Medulla oblongata (tissue), 1 donor: ENCODE measurements around the gene MYO1D.
"Not testable (repeated sequence)": the region's sequence is repeated elsewhere in the genome, so short reads cannot be mapped to it uniquely, and the experiment has no call there.

ENCODE experiments used
- DNase-seq: peaks from one replicate; pipeline ENCODE4 v3.0.0-alpha.2; 2015; ENCODE audit errors: extremely low spot score

The MYO1D gene

GRCh38 chr17:32731556-32732295 lies 145.2 kb downstream of the MYO1D start:
- no peak for DNase-seq

DNA sequence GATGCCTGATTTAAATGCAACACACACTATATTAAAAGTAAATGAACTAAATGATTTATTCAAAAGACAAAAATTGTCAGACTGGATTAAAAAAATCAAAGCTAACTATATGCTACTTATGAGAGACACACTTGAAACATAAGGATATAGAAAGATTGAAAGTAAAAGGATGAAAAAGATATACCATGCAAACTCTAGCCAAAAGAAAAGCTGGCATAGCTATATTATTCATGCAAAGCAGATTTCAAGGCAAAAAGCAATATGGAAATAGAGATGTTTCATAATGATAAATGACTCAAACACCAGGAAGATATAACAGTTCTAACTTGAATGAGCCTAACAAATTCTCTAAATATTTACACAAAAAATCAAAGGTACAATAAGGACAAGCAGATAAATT lies 149.2 kb downstream of the MYO1D start:
- no peak for DNase-seq

- DNase-seq = no peak
Measured at GRCh38 chr17:32725697-32726096, 151.2 kb downstream of the MYO1D start.

- DNase-seq = peak; percentile 67
Measured at GRCh38 chr17:32723310-32723955, 153.5 kb downstream of the MYO1D start.

GRCh38 chr17:32722733-32723132 lies 154.2 kb downstream of the MYO1D start:
- DNase-seq = no peak

DNA sequence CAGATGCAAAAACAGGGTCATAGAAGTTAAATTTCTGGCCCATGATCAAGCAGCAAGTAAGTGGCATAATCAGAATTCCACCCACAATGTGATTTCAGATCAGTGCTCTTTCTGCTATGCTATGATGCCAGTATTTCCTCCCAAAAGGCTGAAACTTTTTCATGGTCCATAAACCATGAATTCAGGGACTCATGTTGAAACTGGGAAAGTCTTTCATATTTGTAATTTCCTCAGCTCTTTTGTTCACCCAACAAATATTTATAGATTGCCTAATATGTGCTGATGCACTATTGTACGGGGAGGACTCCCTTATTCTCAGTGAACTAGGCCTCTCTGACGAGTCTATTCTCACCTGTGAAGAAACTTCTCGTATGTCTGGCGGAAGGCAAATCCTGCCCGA lies 156.3 kb downstream of the MYO1D start:
- no peak for DNase-seq

DNA sequence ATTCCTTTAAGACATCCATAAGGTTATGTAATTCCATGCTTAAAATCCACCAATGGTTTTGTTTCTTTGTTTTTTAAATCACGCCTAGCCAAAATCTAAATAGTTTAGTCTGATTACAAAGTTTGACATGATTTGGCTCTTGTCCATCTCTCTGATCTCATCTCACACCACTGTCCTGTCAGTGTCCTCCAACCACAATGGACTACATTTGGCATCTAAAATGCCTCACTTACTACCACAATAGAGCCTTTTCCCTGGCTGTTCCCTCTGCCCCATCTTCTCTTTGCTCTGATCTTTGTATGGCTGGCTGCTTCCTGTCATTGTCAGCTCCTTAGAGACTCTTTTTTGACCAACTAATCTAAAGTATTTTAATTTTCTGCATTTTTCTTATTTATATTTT lies 157.2 kb downstream of the MYO1D start:
- DNase-seq = peak; percentile 71

GRCh38 chr17:32714922-32715321 lies 162.0 kb downstream of the MYO1D start:
- DNase-seq = not testable (repeated sequence)

DNA sequence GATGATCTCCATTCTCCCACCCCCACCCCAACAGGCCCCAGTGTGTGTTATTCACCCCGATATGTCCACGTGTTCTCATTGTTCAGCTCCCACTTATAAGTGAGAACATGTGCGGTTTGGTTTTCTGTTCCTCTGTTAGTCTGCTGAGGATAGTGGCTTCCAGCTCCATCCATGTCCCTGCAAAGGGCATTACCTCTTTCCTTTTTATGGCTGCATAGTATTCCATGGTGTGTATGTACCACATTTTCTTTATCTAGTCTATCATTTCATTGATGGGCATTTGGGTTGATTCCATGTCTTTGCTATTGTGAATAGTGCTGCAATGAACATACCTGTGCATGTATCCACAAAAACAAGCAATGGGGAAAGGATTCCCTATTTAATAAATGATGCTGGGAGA lies 162.7 kb downstream of the MYO1D start:
- DNase-seq = not testable (repeated sequence)

- DNase-seq = no peak
Measured at GRCh38 chr17:32713081-32713480, 163.8 kb downstream of the MYO1D start.

DNA sequence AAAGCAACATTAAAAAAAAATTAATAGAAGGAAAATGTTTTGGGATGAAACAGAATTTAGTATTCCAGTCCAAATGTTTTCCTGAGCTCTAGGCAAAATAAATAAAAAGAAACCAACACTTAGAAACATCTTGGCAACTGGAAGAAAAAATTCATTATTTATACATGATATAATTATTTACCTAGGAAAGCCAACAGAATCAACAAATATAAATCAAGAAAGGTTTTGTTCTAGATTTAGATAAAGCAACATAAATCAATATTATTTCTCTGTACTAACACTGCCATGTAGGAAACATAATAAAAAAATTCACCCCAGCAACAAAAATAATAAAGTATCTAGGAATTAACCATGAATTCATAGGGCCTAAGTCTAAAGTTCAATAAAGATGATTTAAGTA lies 167.4 kb downstream of the MYO1D start:
- DNase-seq = no peak

DNA sequence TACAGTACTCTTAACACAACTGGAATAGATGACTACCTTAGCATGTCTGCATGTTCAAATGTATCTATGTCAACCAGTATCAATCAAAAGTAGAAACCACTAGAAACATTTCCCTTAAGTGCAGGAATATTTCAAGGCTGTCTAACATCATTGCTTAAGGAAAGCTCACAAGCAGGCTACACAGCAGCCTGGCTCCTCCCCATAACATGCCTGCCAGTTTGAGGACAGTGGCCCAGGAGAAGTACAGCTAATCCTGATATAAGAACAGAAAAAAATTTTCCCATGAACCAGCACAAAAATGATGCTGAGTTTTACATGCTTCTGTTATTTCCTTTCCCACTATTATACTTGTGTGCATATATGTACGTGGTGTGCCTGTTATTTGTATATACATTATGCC lies 175.1 kb downstream of the MYO1D start:
- DNase-seq = no peak

GRCh38 chr17:32699247-32699646 lies 177.7 kb downstream of the MYO1D start:
- no peak for DNase-seq

DNA sequence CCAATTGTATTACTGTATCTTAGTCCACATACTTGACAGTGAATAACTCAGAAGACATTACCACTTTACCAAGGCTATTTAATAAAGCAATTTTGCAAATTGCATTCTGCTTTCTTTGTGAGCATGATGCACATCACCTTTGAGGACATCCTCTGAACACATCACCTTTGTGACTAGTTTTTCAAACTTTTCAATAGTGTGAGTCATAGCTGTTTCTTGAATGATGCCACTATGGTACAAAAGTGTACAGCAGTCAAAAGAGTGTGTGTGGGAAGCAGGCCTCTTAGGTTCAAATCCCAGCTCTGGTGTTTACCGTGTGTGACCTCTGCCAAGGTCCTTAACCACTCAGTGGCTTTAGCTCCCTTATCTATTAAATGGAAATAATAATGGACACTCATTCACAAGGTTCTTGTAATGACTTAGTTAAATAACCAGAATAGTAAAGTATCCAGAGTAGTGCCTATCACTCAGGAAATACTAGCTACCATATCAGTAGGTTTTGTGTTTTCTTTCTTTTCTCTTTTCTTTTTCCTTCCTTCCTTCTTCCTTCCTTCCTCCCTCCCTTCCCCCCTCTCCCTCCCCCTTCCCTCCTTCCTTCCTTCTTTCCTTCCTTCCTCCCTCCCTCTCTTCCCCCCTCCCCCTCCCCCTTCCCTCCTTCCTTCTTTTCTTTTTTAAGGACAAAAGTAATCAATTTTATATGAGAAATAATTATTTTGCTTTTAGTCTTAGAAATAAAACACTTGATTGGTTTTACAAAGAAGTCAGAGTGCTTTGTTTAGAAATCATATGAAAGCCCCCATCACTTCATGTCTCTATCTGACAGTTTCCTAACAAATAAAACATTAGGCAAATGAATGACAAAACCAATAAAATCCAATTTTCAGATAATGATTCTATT lies 178.9 kb downstream of the MYO1D start:
- no peak for DNase-seq

GRCh38 chr17:32696426-32696825 lies 180.5 kb downstream of the MYO1D start:
- no peak for DNase-seq

DNA sequence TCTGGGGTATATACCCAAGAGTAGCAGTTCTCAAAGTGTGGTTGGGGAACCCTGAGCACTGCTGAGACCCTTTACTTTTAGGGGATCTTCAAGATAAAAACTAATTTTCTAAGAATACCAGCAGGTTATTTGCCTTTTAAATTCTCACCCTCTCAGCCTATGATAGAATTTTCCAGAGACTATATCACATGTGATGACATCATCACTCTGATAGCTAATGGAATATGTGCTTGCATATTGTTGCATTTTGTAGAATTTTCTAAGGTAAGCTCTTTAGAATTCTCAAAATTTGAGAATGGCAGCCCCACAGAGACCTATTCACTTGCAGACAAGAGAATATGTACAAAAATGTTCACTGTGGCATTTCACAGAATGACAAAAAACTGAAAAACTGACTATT lies 181.1 kb downstream of the MYO1D start:
- DNase-seq = no peak

- DNase-seq = no peak
Measured at GRCh38 chr17:32693194-32693897, 183.6 kb downstream of the MYO1D start.

DNA sequence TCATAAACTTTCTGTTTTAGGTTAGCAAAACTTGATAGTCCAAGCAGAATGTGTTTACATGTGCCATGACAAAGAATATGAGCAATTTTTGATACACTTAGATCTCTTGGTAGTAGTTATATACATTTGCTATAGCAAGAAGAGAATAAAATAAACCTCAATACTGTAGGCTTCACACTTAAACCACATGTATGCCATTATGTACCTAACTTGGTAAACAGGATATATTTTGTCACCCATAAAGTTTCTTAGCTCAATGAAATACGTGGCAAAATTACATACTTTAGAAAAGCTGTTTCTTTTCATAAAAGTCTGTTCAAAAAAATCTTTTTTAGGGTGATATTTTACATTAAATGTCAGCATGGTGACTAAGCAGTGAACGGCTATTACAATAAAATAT lies 184.7 kb downstream of the MYO1D start:
- DNase-seq = no peak

GRCh38 chr17:32689348-32689747 lies 187.6 kb downstream of the MYO1D start:
- DNase-seq = no peak

DNA sequence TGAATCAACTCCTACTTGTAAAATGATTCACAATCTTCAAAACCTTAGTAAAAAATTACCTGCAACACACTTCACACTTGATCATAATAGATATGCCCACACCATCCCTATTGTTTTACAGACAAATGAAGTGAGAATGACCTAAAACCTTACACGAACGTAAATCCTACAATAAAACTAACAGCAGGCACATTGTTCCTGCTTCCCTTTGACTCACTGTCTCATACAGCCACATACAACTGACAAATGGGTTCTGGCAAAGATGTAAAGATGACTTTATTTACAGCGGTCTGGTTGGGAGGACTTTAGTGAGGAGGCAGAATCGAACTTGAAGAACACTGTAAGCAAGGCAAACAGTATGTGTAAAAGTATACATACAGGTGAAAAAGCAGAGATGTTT lies 188.7 kb downstream of the MYO1D start:
- DNase-seq = peak; percentile 9

- no peak for DNase-seq
Measured at GRCh38 chr17:32684087-32684958, 192.6 kb downstream of the MYO1D start.
